GM19468 (cell line): Measurements from ENCODE around the gene KRTAP16-1.

Experiments used
- ATAC-seq: cut with Tn5 transposase; IDR thresholded peaks from one replicate; pipeline ENCODE4 v1.9.1; 2021; ENCODE audit warnings: mild to moderate bottlenecking, moderate library complexity, moderate number of reproducible peaks; ENCODE audit not compliant: unreplicated experiment; ENCODE audit errors: extremely low read depth

KRTAP16-1 gene

GRCh38 chr17:41332239-41332638, 23.1 kb upstream of the KRTAP16-1 start:
- ATAC-seq = no peak

- ATAC-seq = no peak
Measured at GRCh38 chr17:41331606-41332005, 22.5 kb upstream of the KRTAP16-1 start.

- ATAC-seq = no peak
Measured at GRCh38 chr17:41329279-41329948, 20.3 kb upstream of the KRTAP16-1 start.

- ATAC-seq = no peak
Measured at GRCh38 chr17:41328207-41328606, 19.1 kb upstream of the KRTAP16-1 start.

GRCh38 chr17:41327411-41328120, 18.5 kb upstream of the KRTAP16-1 start:
- no peak for ATAC-seq

- no peak for ATAC-seq
Measured at GRCh38 chr17:41326173-41327145, 17.4 kb upstream of the KRTAP16-1 start.

GRCh38 chr17:41325611-41326010, 16.5 kb upstream of the KRTAP16-1 start:
- no peak for ATAC-seq

- no peak for ATAC-seq
Measured at GRCh38 chr17:41325126-41325525, 16.0 kb upstream of the KRTAP16-1 start.

- no peak for ATAC-seq
Measured at GRCh38 chr17:41324180-41325075, 15.3 kb upstream of the KRTAP16-1 start.

- ATAC-seq = no peak
Measured at GRCh38 chr17:41322903-41323895, 14.1 kb upstream of the KRTAP16-1 start.

- ATAC-seq = no peak
Measured at GRCh38 chr17:41322094-41322902, 13.2 kb upstream of the KRTAP16-1 start.

- no peak for ATAC-seq
Measured at GRCh38 chr17:41318231-41318630, 9.1 kb upstream of the KRTAP16-1 start.

GRCh38 chr17:41315814-41316445, 6.8 kb upstream of the KRTAP16-1 start:
- no peak for ATAC-seq

- no peak for ATAC-seq
Measured at GRCh38 chr17:41315204-41315794, 6.2 kb upstream of the KRTAP16-1 start, which contains the start of gene KRTAP17-1. KRTAP17-1 (minus strand) TSS chr17:41315710; CDS start chr17:41315650, 60 bp downstream.

GRCh38 chr17:41311111-41311510, 2.0 kb upstream of the KRTAP16-1 start:
- no peak for ATAC-seq

- peak; percentile 42 for ATAC-seq
Measured at GRCh38 chr17:41308251-41308917, 725 bp downstream of the KRTAP16-1 start.
